AG10803 (cell line): Measurements from ENCODE around the gene SRXN1.

Experiments used
- DNase-seq: peaks from one replicate; pipeline ENCODE4 v3.0.0; 2010; ENCODE audit warnings: low read depth
- H3K4me3 ChIP-seq: 2 replicates; pipeline ENCODE4 v1.5.1; 2011; ENCODE audit warnings: mild to moderate bottlenecking, low read length, control low read depth
- TF ChIP-seq, protein P1 (sequence below): conservative IDR thresholded peaks from 2 replicates; pipeline ENCODE4 v1.5.1; 2011; ENCODE audit warnings: mild to moderate bottlenecking, low read length, control low read depth, inconsistent platforms

Gene SRXN1

DNA sequence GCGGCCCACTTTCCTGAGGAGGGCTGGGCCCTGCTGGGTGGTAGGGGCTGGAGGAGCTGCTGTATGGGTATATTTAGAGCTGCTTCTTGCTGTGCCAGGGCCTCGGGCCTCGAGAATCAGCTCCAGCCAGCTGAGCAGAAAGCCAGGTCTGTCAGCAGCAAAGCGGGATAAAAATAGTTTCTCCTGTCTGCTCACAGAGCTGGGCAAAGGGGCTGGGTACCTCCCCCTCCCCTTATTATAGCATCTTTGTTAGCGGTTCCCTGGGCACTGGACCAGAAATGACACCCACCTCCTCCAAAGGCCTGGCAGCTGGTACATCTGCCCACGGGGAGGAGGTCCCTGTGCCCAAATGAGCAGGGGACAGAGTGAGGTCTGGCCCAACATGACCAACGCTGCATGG, 16.6 kb upstream of the SRXN1 start:
- no peak for DNase-seq
- no peak overlapping the region for H3K4me3 ChIP-seq
- TF ChIP-seq, protein P1, sequence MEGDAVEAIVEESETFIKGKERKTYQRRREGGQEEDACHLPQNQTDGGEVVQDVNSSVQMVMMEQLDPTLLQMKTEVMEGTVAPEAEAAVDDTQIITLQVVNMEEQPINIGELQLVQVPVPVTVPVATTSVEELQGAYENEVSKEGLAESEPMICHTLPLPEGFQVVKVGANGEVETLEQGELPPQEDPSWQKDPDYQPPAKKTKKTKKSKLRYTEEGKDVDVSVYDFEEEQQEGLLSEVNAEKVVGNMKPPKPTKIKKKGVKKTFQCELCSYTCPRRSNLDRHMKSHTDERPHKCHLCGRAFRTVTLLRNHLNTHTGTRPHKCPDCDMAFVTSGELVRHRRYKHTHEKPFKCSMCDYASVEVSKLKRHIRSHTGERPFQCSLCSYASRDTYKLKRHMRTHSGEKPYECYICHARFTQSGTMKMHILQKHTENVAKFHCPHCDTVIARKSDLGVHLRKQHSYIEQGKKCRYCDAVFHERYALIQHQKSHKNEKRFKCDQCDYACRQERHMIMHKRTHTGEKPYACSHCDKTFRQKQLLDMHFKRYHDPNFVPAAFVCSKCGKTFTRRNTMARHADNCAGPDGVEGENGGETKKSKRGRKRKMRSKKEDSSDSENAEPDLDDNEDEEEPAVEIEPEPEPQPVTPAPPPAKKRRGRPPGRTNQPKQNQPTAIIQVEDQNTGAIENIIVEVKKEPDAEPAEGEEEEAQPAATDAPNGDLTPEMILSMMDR: no peak

DNA sequence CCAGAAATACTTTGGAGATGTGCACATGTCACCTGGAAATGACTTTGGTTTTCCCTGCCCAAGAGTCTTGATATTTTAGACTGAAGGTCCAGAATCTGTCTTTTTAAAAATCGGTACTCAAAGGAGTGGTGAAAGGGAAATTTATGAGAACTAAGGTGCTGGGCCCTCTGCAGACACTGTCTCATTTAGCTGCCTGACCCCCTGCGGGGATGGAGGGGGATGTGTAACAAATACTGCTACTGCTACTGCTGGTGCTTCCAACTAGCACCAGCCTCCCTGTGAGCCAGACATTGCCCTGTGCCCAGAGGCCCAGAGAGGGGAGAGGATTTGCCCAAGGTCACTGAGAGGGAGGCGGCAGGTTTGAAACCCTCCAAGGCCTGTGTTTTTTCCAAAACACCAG, 15.6 kb upstream of the SRXN1 start:
- DNase-seq: no peak
- no peak overlapping the region for H3K4me3 ChIP-seq
- TF ChIP-seq, protein P1: no peak

DNA sequence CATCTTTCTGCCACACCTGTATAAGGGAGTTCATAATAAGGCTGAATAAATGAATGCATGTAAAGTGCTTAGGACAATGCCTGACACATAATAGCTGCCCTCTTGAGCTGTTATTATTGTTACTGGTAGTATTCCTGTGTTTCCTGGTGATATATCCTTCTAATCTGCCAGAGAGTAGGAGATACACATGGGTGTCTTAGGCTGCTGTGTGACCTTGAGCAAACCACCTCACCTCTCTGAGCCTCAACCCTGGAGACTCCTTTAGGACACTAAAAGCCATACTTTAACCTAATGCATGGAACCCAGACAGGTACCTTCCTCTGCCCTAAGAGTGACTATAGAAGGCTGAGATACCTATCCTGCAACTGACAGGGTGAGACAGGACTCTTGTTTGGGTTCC, 15.1 kb upstream of the SRXN1 start:
- DNase-seq: no peak
- H3K4me3 ChIP-seq: no peak overlapping the region
- TF ChIP-seq, protein P1: no peak

DNA sequence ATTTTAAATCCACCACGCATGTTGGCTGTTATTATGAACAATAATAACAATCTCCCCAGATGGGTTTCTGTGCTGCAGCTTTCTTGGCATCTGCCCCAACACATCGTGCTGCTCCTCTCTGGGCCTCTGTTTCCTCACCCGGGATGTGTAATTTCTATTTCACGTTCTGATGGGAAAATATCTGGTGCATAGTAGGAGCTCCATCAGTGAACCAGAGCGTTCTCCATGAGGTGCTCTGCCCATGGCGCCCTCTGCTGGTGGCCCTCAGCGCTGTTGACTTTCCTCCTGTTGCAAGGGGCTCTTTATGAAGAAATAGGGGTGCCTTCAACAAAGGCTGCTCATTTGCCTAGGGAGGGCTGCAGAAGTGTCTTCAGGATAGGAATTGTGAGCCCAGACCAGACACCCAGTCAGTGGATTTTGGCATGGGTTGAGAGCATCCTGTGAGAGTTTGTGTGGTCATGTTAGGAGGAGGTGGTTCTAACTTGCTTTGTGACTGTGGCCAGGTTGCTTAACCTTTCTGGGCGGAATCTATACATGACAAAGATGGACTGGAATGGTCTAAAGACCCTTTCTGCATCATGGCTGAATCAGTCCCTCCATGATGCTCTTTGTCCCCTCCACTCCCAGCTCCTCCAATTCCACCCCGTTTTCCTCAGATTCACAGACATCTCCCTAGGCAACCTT, 14.5 kb upstream of the SRXN1 start:
- no peak overlapping the region for H3K4me3 ChIP-seq
- TF ChIP-seq, protein P1: peak; percentile 84
- DNase-seq: no peak

DNA sequence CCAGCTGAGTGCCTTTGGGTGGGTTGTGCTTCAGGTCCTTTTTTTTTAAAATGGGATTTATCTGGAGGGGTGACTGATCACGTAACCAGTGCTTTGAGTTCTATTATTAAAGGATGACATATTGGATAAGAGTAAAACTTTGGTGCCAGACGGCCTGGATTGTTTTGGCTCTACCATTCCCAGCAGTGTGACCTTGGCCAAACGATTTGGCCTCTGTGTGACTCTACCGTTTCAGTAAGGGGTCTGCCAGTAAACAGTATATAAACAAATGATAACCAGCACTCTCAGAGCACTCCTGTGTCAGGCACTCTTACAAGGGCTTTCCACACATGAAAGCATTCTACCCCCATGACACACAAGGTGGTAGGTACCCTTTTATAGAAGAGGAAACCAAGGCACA, 13.9 kb upstream of the SRXN1 start:
- TF ChIP-seq, protein P1: no peak
- H3K4me3 ChIP-seq: no peak overlapping the region
- DNase-seq: no peak

DNA sequence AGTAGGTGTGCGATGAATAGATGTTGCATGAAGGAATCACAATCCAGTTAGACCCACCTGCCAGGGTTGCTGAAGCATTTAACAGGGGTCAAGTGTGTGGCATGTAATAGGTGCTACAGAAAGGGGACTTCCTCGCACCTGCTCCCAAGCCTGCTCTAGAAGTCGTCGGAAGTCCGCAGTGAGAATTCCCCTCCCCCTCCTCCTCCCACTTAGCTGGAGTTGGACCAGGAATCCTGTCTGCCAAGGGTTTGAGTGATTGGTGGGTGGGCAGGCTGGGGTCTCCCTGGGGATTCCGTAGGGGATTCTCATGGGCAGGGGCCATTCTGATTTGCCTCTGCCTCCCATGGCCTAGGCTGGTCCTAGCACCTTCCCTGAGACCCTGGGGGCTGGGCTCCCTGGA, 12.3 kb upstream of the SRXN1 start:
- TF ChIP-seq, protein P1: no peak
- no peak for DNase-seq

DNA sequence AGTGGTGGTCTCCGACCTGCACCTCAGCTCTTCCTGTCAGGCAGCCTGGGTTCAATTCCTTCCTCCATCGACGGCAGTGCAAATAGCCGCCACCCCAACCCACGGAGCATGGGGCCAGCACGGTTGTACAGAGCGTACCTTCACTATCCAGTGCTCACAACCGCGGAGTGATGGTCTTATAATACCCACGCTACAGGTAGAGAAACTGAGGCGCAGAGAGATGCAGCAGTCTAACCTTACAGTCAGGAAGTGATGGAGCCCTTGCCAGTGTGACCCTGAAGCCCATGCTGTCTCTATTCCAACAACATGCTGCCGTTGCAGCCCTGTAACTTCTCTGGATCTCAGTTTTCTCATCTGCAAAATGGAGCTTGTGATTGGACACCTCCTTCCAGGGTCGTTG, 11.6 kb upstream of the SRXN1 start:
- no peak for DNase-seq
- TF ChIP-seq, protein P1: no peak
- no peak overlapping the region for H3K4me3 ChIP-seq

More for the DNA sequence above, 12.3 kb upstream of the SRXN1 start:
- no peak overlapping the region for H3K4me3 ChIP-seq
